ENCODE data around the gene AFTPH. TPM values are rescaled to one million over a fixed set of nuclear protein-coding genes. Genes with fewer than 3 reads are reported as not detected.

Gene AFTPH
- polyA plus RNA-seq, 1 experiment: 22.0 TPM

DNA sequence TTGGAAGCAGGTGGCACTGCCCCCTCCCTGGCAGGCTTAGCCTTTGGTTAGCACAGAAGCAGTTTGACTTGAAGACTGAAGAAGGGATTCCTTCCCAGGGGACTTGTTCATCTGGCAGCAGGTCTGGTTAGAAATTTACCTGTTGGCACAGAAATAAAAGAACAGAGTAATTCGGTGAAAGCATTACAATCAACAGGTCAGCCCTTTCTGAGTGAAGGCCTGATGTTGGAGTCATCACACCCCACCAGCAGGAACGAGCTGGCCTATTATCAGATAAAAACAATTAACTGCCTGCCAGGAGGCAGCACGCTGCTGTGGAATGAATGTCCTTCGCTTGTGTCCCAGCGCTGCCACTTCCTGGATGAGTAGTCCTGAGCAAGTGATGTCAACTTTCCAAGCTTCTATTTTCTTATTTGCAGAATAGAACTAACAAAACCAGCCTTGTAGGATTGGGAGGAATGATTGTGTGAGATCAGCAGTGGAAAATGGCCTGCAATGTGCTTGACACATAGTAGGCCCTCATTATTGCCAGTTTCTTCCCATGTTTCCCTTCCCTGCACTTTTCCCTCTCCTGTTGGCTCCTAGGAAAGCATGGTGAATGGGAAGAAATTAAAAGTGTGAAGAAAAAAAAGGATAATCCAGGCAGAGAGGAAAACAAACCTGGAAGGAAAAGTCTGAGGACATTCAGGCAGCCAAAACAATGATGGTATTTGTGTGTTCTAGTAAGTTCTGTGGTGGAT, 41.2 kb upstream of the AFTPH start:
- TF ChIP-seq, protein P1, sequence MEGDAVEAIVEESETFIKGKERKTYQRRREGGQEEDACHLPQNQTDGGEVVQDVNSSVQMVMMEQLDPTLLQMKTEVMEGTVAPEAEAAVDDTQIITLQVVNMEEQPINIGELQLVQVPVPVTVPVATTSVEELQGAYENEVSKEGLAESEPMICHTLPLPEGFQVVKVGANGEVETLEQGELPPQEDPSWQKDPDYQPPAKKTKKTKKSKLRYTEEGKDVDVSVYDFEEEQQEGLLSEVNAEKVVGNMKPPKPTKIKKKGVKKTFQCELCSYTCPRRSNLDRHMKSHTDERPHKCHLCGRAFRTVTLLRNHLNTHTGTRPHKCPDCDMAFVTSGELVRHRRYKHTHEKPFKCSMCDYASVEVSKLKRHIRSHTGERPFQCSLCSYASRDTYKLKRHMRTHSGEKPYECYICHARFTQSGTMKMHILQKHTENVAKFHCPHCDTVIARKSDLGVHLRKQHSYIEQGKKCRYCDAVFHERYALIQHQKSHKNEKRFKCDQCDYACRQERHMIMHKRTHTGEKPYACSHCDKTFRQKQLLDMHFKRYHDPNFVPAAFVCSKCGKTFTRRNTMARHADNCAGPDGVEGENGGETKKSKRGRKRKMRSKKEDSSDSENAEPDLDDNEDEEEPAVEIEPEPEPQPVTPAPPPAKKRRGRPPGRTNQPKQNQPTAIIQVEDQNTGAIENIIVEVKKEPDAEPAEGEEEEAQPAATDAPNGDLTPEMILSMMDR (IDR thresholded peaks at IDR 0.05; ENCODE audit: low read depth, low read length): no peak
- H3K27me3 ChIP-seq (ENCODE audit: control insufficient read depth, insufficient read depth, low read length): peaks cover 46% of the 10 kb centered on the region
- ChIA-PET CTCF (interaction anchor here (0.7 to 7.9 kb wide), 3 partner anchors 10 to 154 kb away, joined by 3 to 222 read pairs (median 5); no protein-coding TSS in a partner anchor), POLR2A (no interaction called here)
- no peak for DNase-seq (ENCODE audit: low read depth, low spot score)
- H3K27ac ChIP-seq (ENCODE audit: low read depth, low read length): no peak overlapping the region
- H3K4me3 ChIP-seq (ENCODE audit: low read depth, low read length): no peak overlapping the region
- H3K9me3 ChIP-seq (ENCODE audit: control insufficient read depth, insufficient read depth, low read length): no peaks in the 10 kb centered on the region

GRCh38 chr2:64485331-64485730, 38.8 kb upstream of the AFTPH start:
- CTCF ChIA-PET: interaction anchor here (1.3 to 7.9 kb wide), 2 partner anchors 156 to 436 kb away, joined by 4 to 222 read pairs; no protein-coding TSS in a partner anchor
- Histone ChIP-seq H3K27me3 (ENCODE audit: control insufficient read depth, insufficient read depth, low read length) (peaks cover 43% of the 10 kb centered on the region), H3K9me3 (ENCODE audit: control insufficient read depth, insufficient read depth, low read length) (no peaks in the 10 kb centered on the region)

DNA sequence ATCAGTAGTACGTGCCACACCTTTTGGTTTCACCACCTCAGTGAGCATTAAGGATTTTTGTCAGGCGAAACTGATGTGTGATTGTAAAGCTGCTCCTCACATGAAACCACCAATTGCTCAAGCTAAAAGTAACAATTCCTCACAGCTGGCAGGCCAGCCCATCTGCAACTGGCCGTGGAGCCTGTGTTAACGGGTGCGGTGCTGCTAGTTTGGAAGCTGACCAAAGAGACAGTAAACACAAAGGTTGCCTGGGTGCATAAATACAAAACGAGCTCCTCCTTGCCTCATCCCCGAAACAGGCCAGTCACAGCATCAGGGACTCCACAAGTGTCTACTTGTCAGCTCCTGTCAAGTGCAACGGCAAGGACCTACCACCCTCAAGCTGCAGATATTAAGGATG, 38.2 kb upstream of the AFTPH start:
- TF ChIP-seq, protein P1 (IDR thresholded peaks at IDR 0.05; ENCODE audit: low read depth, low read length): no peak
- no peak for DNase-seq (ENCODE audit: low read depth, low spot score)
- Histone ChIP-seq H3K27ac (ENCODE audit: low read depth, low read length) (no peak overlapping the region), H3K27me3 (ENCODE audit: control insufficient read depth, insufficient read depth, low read length) (peaks cover 38% of the 10 kb centered on the region), H3K4me3 (ENCODE audit: low read depth, low read length) (no peak overlapping the region), H3K9me3 (ENCODE audit: control insufficient read depth, insufficient read depth, low read length) (no peaks in the 10 kb centered on the region)
- POLR2A ChIA-PET: no interaction called here
- CTCF ChIA-PET: interaction anchor here (0.7 to 7.9 kb wide), 3 partner anchors 17 to 437 kb away, joined by 3 to 222 read pairs (median 4); no protein-coding TSS in a partner anchor

More at GRCh38 chr2:64485331-64485730, 38.8 kb upstream of the AFTPH start:
- H3K4me3 ChIP-seq (ENCODE audit: low read depth, low read length): no peak overlapping the region
- no peak for DNase-seq (ENCODE audit: low read depth, low spot score)
- no peak overlapping the region for H3K27ac ChIP-seq (ENCODE audit: low read depth, low read length)
- TF ChIP-seq, protein P1 (IDR thresholded peaks at IDR 0.05; ENCODE audit: low read depth, low read length): no peak
- POLR2A ChIA-PET: no interaction called here

- H3K4me3 ChIP-seq (ENCODE audit: low read depth, low read length): no peak overlapping the region
- CTCF ChIA-PET: interaction anchor here (0.6 to 7.9 kb wide), 50 partner anchors 8 to 1070 kb away, joined by 3 to 222 read pairs (median 4); no protein-coding TSS in a partner anchor
- no peaks in the 10 kb centered on the region for H3K9me3 ChIP-seq (ENCODE audit: control insufficient read depth, insufficient read depth, low read length)
- no peak for DNase-seq (ENCODE audit: low read depth, low spot score)
- POLR2A ChIA-PET: no interaction called here
- TF ChIP-seq, protein P1 (IDR thresholded peaks at IDR 0.05; ENCODE audit: low read depth, low read length): no peak
- H3K27me3 ChIP-seq (ENCODE audit: control insufficient read depth, insufficient read depth, low read length): peaks cover 39% of the 10 kb centered on the region
- no peak overlapping the region for H3K27ac ChIP-seq (ENCODE audit: low read depth, low read length)
These were observed 36.7 kb upstream of the AFTPH start for GRCh38 chr2:64487256-64488049.
